ENCODE measurements around the gene NAT9.

- TF ChIP-seq CTCF (IDR thresholded peaks at IDR 0.05): no peak
- no peak for TF ChIP-seq POLR2A (IDR thresholded peaks at IDR 0.05)
Measured at GRCh38 chr17:74759243-74759801, 16.8 kb downstream of the NAT9 start.

Data from right lobe of liver (tissue), 4 donors.